A549 (cell line): ENCODE results near the gene XPR1. TPM values are rescaled to one million over a fixed set of nuclear protein-coding genes. Genes with fewer than 3 reads are reported as not detected.

Experiments
- ATAC-seq, 2 experiments: fragments of 200-7000 bp in 1 of 2; fragments of >200 bp in 1 of 2; cut with Nextera tagmentation in 1 of 2; cut with Tn5 transposase in 1 of 2; 3 replicates each; pipeline versions ENCODE4 v1.8.0 to v1.9.1; 2018 to 2020; ENCODE audit warnings: mild to moderate bottlenecking in 1 of 2, moderate library complexity in 1 of 2
- CTCF ChIA-PET: fragments of 300-600 bp; sonication (Branson Sonifier 250); formaldehyde crosslinking; extraction: SDS; loops from one replicate; lab custom pipeline; 2021; ENCODE audit warnings: antibody characterized with exemption, inconsistent platforms; lab: Yijun Ruan, JAX
- POLR2A ChIA-PET: fragments of 350-600 bp; formaldehyde crosslinking; extraction: SDS; loops from one replicate; lab custom pipeline; 2021; ENCODE audit warnings: antibody characterized with exemption, inconsistent platforms; lab: Yijun Ruan, JAX
- DNase-seq, 2 experiments: peaks; one replicate each; pipeline versions ENCODE4 v3.0.0 to v3.0.0-alpha.2; 2011 to 2016; ENCODE audit warnings: low read depth in 1 of 2, low spot score in 1 of 2
- FAIRE-seq: peaks from 2 replicates; lab custom pipeline; 2011; peaks lifted over from hg19 to GRCh38; lab: Jason Lieb, UNC
- H3K27ac ChIP-seq, 2 experiments: fragments of >200 bp; sonication (Bioruptor Twin); formaldehyde crosslinking; 3 replicates each; pipeline ENCODE4 v1.5.1; 2016 to 2017
- H3K4me1 ChIP-seq: fragments of >200 bp; sonication (Bioruptor Twin); formaldehyde crosslinking; 3 replicates; pipeline ENCODE4 v1.6.1; 2016
- H3K4me2 ChIP-seq: fragments of >200 bp; sonication (Bioruptor Twin); formaldehyde crosslinking; 3 replicates; pipeline ENCODE4 v1.6.1; 2016
- H3K4me3 ChIP-seq: fragments of >200 bp; sonication (Bioruptor Twin); formaldehyde crosslinking; 3 replicates; pipeline ENCODE4 v1.5.1; 2016
- H3K9me3 ChIP-seq: fragments of >200 bp; sonication (Bioruptor Twin); formaldehyde crosslinking; 3 replicates; pipeline ENCODE4 v1.6.1; 2016
- BHLHE40 ChIP-seq: IDR thresholded peaks from 2 replicates; pipeline ENCODE4 v1.6.1; 2012; ENCODE audit warnings: low read depth, low read length, inconsistent platforms
- CBX8 ChIP-seq: fragments of 200-600 bp; sonication (generic); IDR thresholded peaks from 2 replicates; pipeline ENCODE4 v1.6.1; 2016
- CEBPB ChIP-seq, 2 experiments: fragments of >200 bp in 1 of 2; sonication (Bioruptor Twin) in 1 of 2; formaldehyde crosslinking in 1 of 2; IDR thresholded peaks; 2 replicates each; pipeline ENCODE4 v1.6.1; 2012 to 2016
- CHD4 ChIP-seq: fragments of 200-600 bp; sonication (generic); IDR thresholded peaks from 2 replicates; pipeline ENCODE4 v1.6.1; 2016; ENCODE audit warnings: antibody characterized with exemption, mild to moderate bottlenecking, borderline replicate concordance
- CTCF ChIP-seq: fragments of >200 bp; sonication (Bioruptor Twin); formaldehyde crosslinking; IDR thresholded peaks from 3 replicates; pipeline ENCODE4 v1.5.1; 2016
- EHMT2 ChIP-seq: fragments of 200-600 bp; sonication (generic); IDR thresholded peaks from 2 replicates; pipeline ENCODE4 v1.6.1; 2016; ENCODE audit warnings: antibody characterized with exemption, low read depth, mild to moderate bottlenecking, moderate library complexity
- EP300 ChIP-seq, 2 experiments: fragments of >200 bp; sonication (Bioruptor Twin); formaldehyde crosslinking; IDR thresholded peaks; 2 replicates in 1 of 2; 3 replicates in 1 of 2; pipeline ENCODE4 v1.6.1; 2016 to 2017
- HES2 ChIP-seq: fragments of >200 bp; sonication (Bioruptor Twin); formaldehyde crosslinking; IDR thresholded peaks from 2 replicates; pipeline ENCODE4 v1.6.1; 2016
- HEYL ChIP-seq: fragments of 250-450 bp; sonication (Bioruptor Pico); IDR thresholded peaks from 2 replicates; pipeline ENCODE4 v1.8.0; 2021; ENCODE audit warnings: mild to moderate bottlenecking, moderate library complexity
- HOXA7 ChIP-seq: fragments of 250-450 bp; sonication (Bioruptor Pico); IDR thresholded peaks from 2 replicates; pipeline ENCODE4 v1.5.0; 2020; ENCODE audit warnings: mild to moderate bottlenecking, moderate library complexity
- HOXB13 ChIP-seq: fragments of 250-450 bp; sonication (Bioruptor Pico); IDR thresholded peaks from 2 replicates; pipeline ENCODE4 v1.5.0; 2020; ENCODE audit warnings: low read depth, mild to moderate bottlenecking, moderate library complexity
- KDM5A ChIP-seq: fragments of 200-600 bp; sonication (generic); IDR thresholded peaks from 2 replicates; pipeline ENCODE4 v1.6.1; 2016; ENCODE audit warnings: antibody characterized with exemption, mild to moderate bottlenecking
- RAD21 ChIP-seq, 2 experiments: fragments of >200 bp in 1 of 2; sonication (Bioruptor Twin) in 1 of 2; formaldehyde crosslinking in 1 of 2; IDR thresholded peaks in 1 of 2; conservative IDR thresholded peaks in 1 of 2; 2 replicates in 1 of 2; 3 replicates in 1 of 2; pipeline ENCODE4 v1.6.1; 2012 to 2018; ENCODE audit warnings: inconsistent platforms in 1 of 2
- RCOR1 ChIP-seq: fragments of 150-350 bp; IDR thresholded peaks from 2 replicates; pipeline ENCODE4 v1.6.1; 2014; ENCODE audit warnings: antibody characterized with exemption, low read length, low read depth
- RNF2 ChIP-seq: fragments of 200-600 bp; sonication (generic); IDR thresholded peaks from 2 replicates; pipeline ENCODE4 v1.6.1; 2016; ENCODE audit warnings: low read depth, mild to moderate bottlenecking, antibody characterized with exemption, moderate library complexity, borderline replicate concordance
- SREBF2 ChIP-seq: fragments of 450-650 bp; IDR thresholded peaks from 2 replicates; pipeline ENCODE4 v1.6.1; 2014; ENCODE audit warnings: mild to moderate bottlenecking, moderate library complexity
- TP53 ChIP-seq: fragments of 250-450 bp; sonication (Bioruptor Pico); IDR thresholded peaks from 2 replicates; pipeline ENCODE4 v1.5.0; 2021; ENCODE audit warnings: mild to moderate bottlenecking, moderate library complexity
- ZC3H11A ChIP-seq: fragments of 450-650 bp; IDR thresholded peaks from 2 replicates; pipeline ENCODE4 v1.6.1; 2014; ENCODE audit warnings: antibody characterized with exemption, mild to moderate bottlenecking
- WGBS: methylation state at CpG from one replicate; pipeline ENCODE4 v1.1.6; 2017; ENCODE audit errors: missing lambda C conversion rate; 5-methylcytosine and 5-hydroxymethylcytosine counted together
- polyA plus RNA-seq, 4 experiments: library from polyadenylated mRNA; depleted of rRNA in 3 of 4; stranded (reverse); fragments of >200 nt; fragmentation: RNase III in 1 of 4; extraction: RNeasy Plus Mini Kit Qiagen cat#74134 plus additional on column Dnase treatment in 1 of 4; gene quantifications; 2 replicates in 3 of 4; 3 replicates in 1 of 4; pipeline ENCODE4 v1.2.3, GENCODE V29; 2011 to 2017
- TF ChIP-seq, protein P1 (sequence below): fragments of 250-450 bp; sonication (Bioruptor Pico); IDR thresholded peaks from 2 replicates; pipeline ENCODE4 v1.5.0; 2021; ENCODE audit warnings: mild to moderate bottlenecking, moderate library complexity, borderline replicate concordance
- TF ChIP-seq, protein P2 (sequence below): IDR thresholded peaks from 2 replicates; pipeline ENCODE4 v1.6.1; 2012
- TF ChIP-seq, protein P3 (sequence below): fragments of 450-650 bp; IDR thresholded peaks from 2 replicates; pipeline ENCODE4 v1.6.1; 2014; ENCODE audit warnings: antibody characterized with exemption
- TF ChIP-seq, protein P4 (sequence below): IDR thresholded peaks from 2 replicates; pipeline ENCODE4 v1.6.1; 2012; ENCODE audit warnings: low read depth, borderline replicate concordance

The XPR1 gene
- polyA plus RNA-seq, 2 of the 4 experiments (the other 2 are of a cell fraction) = 37.5 to 86.1 TPM

- TF ChIP-seq, protein P1, sequence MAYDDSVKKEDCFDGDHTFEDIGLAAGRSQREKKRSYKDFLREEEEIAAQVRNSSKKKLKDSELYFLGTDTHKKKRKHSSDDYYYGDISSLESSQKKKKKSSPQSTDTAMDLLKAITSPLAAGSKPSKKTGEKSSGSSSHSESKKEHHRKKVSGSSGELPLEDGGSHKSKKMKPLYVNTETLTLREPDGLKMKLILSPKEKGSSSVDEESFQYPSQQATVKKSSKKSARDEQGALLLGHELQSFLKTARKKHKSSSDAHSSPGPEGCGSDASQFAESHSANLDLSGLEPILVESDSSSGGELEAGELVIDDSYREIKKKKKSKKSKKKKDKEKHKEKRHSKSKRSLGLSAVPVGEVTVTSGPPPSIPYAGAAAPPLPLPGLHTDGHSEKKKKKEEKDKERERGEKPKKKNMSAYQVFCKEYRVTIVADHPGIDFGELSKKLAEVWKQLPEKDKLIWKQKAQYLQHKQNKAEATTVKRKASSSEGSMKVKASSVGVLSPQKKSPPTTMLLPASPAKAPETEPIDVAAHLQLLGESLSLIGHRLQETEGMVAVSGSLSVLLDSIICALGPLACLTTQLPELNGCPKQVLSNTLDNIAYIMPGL (CRISPR knock-in tag) = no peak
Measured at GRCh38 chr1:180751921-180752320, 120.1 kb downstream of the XPR1 start (continued).

GRCh38 chr1:180754453-180754852, 122.6 kb downstream of the XPR1 start:
- no peak for TF ChIP-seq HOXB13 (CRISPR knock-in tag)
- DNase-seq (no peak), FAIRE-seq (no peak), ATAC-seq (no peak)
- 91% methylated on average over 7 of the region's 7 CpGs for WGBS
- ChIA-PET CTCF (no interaction called here), POLR2A (no interaction called here)
- H3K4me1 ChIP-seq = peaks cover 14% of the 10 kb centered on the region; the same call in 2 of the 3 replicates
- H3K4me3 ChIP-seq = no peak overlapping the region
- peaks cover 7% of the 10 kb centered on the region; the same call in 1 of the 3 replicates for H3K9me3 ChIP-seq
- H3K4me2 ChIP-seq = no peak overlapping the region
- H3K27ac ChIP-seq = no peak overlapping the region

DNA sequence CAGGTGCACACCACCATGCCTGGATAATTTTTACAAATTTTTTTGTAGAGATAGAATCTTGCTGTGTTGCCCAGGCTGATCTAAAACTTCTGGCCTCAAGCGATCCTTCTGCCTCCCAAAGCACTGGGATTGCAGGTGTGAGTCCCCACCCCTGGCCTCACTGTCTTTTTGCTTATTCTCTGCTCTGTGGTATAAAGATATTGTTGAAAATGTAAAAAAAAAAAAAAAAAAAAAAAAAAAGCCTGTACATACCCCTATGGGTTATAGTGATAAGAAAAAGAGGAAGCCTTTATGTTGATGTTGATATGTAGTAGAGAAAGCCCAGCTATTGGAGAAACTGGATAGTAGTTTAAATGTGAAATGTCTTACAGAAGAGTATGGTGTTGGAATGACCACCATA, 125.8 kb downstream of the XPR1 start:
- DNase-seq (no peak), ATAC-seq (no peak), FAIRE-seq (no peak)
- POLR2A ChIA-PET = no interaction called here
- CTCF ChIA-PET = no interaction called here
- Histone ChIP-seq H3K27ac (no peak overlapping the region), H3K4me3 (no peak overlapping the region), H3K4me1 (no peaks in the 10 kb centered on the region), H3K4me2 (no peak overlapping the region), H3K9me3 (peaks cover 7% of the 10 kb centered on the region; the same call in 1 of the 3 replicates)
- 100% methylated on average over 1 of the region's 1 CpG for WGBS
- no peak for TF ChIP-seq ZC3H11A
- no peak for TF ChIP-seq RNF2
- TF ChIP-seq HEYL (CRISPR knock-in tag) = no peak
- no peak for TF ChIP-seq KDM5A
- TF ChIP-seq CEBPB (IDR thresholded peaks at IDR 0.05) = no peak
- no peak for TF ChIP-seq EP300 (IDR thresholded peaks at IDR 0.05)
- TF ChIP-seq EHMT2 = no peak
- TF ChIP-seq CHD4 = no peak
- no peak for TF ChIP-seq CBX8
- TF ChIP-seq, protein P2, sequence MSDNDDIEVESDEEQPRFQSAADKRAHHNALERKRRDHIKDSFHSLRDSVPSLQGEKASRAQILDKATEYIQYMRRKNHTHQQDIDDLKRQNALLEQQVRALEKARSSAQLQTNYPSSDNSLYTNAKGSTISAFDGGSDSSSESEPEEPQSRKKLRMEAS = no peak
- no peak for TF ChIP-seq RCOR1
- TF ChIP-seq RAD21 (conservative IDR thresholded peaks at IDR 0.05 in 1 of 2, IDR thresholded peaks at IDR 0.05 in 1 of 2) = no peak
- TF ChIP-seq CTCF = no peak
- no peak for TF ChIP-seq TP53 (CRISPR knock-in tag)
- TF ChIP-seq HOXA7 (CRISPR knock-in tag) = no peak
- TF ChIP-seq, protein P3, sequence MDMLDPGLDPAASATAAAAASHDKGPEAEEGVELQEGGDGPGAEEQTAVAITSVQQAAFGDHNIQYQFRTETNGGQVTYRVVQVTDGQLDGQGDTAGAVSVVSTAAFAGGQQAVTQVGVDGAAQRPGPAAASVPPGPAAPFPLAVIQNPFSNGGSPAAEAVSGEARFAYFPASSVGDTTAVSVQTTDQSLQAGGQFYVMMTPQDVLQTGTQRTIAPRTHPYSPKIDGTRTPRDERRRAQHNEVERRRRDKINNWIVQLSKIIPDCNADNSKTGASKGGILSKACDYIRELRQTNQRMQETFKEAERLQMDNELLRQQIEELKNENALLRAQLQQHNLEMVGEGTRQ = no peak
- TF ChIP-seq SREBF2 = no peak
- TF ChIP-seq, protein P4, sequence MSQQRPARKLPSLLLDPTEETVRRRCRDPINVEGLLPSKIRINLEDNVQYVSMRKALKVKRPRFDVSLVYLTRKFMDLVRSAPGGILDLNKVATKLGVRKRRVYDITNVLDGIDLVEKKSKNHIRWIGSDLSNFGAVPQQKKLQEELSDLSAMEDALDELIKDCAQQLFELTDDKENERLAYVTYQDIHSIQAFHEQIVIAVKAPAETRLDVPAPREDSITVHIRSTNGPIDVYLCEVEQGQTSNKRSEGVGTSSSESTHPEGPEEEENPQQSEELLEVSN = no peak
- TF ChIP-seq HES2 = no peak
- no peak for TF ChIP-seq BHLHE40
